Adrenal gland (tissue), 5 donors: ENCODE results near the gene KCNQ4.

Source experiments
- CTCF ChIP-seq, 6 experiments: fragments of 450-650 bp in 4 of 6; fragments of 200-600 bp in 2 of 6; sonication (generic) in 1 of 6; IDR thresholded peaks; 1 replicate in 5 of 6; 2 replicates in 1 of 6; pipeline versions ENCODE4 v1.5.1 to v1.8.0; 2016 to 2021; ENCODE audit warnings: antibody characterized with exemption in 6 of 6, mild to moderate bottlenecking in 2 of 6, moderate library complexity in 1 of 6
- POLR2A ChIP-seq, 2 donors: fragments of 450-650 bp; IDR thresholded peaks; one replicate each; pipeline ENCODE4 v1.6.1; 2017; ENCODE audit warnings: antibody characterized with exemption in 2 of 2, mild to moderate bottlenecking in 2 of 2, moderate library complexity in 1 of 2
- donor health status: DM: no; HTN: no; CAD: no.

GRCh38 chr1:40822890-40823289, 39.3 kb downstream of the KCNQ4 start:
- TF ChIP-seq CTCF (IDR thresholded peaks at IDR 0.05) = no peak
- TF ChIP-seq POLR2A (IDR thresholded peaks at IDR 0.05) = no peak
